NCI-H82 (cell line): ENCODE results near the gene THBS1.

Source experiments
- DNase-seq: peaks from one replicate; lab custom pipeline; 2025; lab: John Stamatoyannopoulos, UW

THBS1 gene

GRCh38 chr15:39580485-39581241, at the start of gene THBS1:
TSS of gene THBS1 (plus strand) at chr15:39581079. CDS start at chr15:39581858, 779 bp downstream.
- DNase-seq, result peak; percentile 58

- DNase-seq, result no peak
Observed at GRCh38 chr15:39534996-39535395, 45.9 kb upstream of the THBS1 start.

- DNase-seq, result no peak
Observed at GRCh38 chr15:39535466-39535865, 45.4 kb upstream of the THBS1 start.

GRCh38 chr15:39538936-39539335, 41.9 kb upstream of the THBS1 start:
- no peak for DNase-seq

DNA sequence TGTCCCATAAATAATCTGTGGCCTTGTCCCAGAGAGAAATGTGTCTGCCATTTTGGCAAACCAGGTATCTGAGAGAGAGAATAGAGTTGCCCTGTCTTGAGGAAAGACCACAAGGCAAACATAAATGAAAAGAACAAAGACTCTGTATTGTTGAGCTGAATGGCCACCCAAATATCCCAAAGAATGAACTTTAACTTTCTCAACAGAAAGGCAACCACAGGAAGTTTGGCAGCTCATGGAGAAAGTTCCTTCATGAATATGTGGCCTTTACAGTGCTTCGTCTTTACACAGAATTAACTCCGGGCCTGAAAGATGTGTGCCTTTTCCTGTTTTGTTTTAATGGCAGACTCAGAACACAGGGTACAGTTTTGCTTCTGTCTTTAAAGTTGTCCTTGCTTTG, 41.4 kb upstream of the THBS1 start:
- no peak for DNase-seq

GRCh38 chr15:39539973-39540558, 40.8 kb upstream of the THBS1 start:
- no peak for DNase-seq

GRCh38 chr15:39542385-39543065, 38.4 kb upstream of the THBS1 start:
- DNase-seq, result no peak

DNA sequence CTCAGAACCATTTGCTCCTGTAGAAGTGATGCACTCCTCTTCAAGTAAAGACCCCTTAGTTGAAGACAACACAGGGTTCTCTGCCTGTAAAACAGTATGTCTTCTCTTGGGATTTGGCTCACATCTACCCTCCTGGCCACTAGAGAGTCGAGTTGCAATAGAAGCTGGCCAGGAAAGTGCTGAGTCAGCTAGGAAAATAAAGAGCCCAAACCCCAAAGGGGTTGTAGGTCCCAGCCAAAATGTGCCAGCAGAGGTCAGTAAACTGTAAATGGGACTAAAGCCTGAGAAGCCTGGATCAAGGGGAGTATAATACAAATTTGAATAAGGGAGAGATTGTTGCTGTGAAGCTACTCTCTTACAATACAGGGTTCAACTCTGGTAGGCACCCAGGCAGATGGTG, 37.2 kb upstream of the THBS1 start:
- no peak for DNase-seq

GRCh38 chr15:39546842-39547241, 34.0 kb upstream of the THBS1 start:
- DNase-seq, result no peak

DNA sequence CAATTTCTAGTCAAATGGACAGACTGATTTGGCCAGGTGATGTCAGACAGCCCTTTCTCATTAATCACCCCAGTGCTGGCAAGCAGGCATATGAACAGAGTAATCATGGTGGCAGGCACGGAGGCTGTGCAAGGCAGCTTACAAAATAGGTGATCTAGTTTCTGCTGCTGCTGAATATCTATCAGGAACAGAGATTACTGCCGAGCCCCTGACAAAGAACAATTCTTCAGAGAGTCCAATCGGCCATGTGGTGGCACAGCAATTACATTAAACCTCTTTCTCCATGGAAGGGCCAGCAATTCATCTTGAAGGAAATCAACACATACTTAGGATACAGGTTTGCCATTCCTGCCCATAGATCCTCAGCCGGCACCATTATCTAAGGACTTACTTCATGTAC, 32.3 kb upstream of the THBS1 start:
- DNase-seq, result no peak

DNA sequence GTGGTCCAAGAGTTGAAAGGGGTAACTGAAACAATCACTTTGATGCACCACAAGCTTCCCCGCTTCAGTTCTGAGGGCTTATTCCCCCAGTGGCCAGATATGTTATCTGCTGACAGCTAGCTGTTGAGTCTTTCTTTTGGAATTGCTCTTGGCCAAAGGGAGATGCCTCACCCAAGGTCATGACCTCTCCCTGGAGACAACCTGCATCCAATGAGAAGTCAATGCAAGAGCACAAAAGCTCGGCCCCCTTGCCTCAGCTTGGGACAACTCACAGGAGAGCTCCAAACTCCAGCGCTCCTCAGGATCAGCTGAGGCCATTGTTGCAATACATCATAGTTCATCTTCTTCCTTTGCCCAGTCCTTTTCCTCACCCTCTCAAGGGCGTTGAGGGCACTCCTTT, 31.0 kb upstream of the THBS1 start:
- DNase-seq, result no peak

GRCh38 chr15:39551476-39551875, 29.4 kb upstream of the THBS1 start:
- DNase-seq, result no peak

DNA sequence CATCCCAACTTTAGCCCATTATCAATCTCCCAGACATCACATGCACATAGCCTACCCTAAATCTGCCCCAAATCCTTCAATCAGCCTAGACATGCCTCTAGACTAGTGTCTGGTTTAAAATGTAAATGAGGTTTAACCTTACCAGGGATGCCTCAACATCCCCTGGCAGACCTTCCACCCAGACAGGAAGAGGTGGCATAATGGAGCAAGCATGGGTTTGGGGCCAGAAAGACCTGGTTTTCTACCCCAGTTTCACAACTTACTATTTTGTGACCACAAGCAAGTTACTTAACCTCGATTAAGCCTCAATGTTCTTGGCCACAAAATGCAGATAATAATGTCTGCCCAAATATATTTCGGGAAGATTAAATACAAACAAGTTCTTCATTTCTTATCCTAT, 28.3 kb upstream of the THBS1 start:
- DNase-seq, result no peak

- DNase-seq, result no peak
Observed at GRCh38 chr15:39553947-39554693, 26.8 kb upstream of the THBS1 start.

DNA sequence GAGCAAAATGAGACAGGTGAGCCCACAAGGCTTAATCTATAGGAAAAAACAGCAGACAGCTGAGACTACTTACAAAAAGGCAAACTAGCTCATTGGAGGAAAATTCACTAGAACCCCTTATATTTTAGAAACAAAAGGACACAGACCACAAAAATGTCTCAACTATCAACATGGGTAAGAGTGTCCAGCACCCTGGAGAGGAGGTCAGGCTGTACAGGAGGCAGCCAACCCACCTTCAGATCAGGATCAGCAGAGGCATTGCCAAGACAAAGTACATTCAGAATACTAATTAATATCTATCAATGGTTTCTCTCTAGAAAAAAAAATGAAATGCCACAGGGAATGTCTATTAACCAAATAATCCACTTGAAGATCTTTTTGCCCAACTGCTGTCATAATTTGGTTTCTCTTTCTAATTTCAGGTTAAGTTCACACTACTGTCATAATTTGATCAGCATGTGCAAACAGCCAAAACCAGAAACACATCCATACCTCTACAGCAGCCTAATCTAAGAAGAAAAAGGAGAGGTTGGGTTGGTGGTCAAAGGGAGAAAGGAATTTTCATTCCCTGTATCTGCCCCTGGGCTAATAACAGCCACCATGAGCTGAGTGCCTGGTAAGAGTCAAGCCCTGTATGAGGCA, 26.0 kb upstream of the THBS1 start:
- DNase-seq, result no peak

GRCh38 chr15:39555885-39556284, 25.0 kb upstream of the THBS1 start:
- DNase-seq, result no peak

GRCh38 chr15:39556461-39556860, 24.4 kb upstream of the THBS1 start:
- no peak for DNase-seq

DNA sequence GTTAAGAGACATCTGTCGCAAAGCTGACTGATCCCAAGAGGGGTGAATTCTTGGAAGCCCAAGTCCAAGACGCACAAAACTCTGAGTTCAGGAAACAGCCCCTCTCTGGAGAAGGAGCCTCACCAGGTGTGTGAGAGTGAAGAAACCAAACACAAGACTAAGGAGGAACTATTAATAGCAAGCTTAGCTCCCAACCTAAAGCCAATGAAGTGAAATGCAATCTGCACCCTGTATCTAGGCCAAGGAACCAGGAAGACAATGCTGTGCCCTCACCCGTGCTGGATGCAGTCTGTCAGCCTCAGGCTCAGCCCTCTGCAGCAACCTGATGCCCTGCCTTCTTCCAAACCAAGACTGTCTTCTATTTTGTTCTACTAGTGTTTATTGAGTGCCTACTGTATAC, 22.5 kb upstream of the THBS1 start:
- no peak for DNase-seq

DNA sequence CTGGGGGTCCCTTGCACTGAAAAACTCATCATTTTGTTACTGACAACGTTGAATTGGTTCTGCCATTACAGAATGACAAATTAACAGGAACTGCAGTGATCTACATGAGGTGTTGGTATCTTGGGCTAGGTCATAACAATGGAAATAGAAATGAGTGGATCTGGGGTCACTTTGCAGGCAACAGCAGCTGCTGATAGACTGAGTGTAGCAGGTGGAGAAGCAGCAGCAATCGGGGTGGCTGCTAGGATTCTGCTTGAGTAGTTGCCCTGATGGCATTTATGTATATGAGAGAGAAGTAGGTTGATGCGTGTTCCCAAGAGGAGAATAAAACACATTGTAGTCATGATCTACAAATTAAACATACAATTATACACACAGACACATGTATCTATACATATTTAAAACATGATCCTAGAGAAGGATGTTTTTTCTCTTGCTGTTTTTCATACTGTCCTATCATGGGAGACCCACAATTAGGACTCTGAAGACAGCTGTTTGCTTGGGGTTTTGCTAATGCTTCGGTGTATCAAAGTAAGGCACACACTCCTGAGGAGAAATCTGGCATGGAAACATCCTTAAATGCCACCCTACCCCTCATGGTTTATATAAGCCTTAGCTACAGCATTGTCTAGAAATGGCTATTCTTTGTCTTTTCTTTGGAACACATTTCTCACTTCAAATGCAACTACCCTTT, 15.8 kb upstream of the THBS1 start:
- no peak for DNase-seq

GRCh38 chr15:39565851-39566250, 15.0 kb upstream of the THBS1 start:
- DNase-seq, result no peak

DNA sequence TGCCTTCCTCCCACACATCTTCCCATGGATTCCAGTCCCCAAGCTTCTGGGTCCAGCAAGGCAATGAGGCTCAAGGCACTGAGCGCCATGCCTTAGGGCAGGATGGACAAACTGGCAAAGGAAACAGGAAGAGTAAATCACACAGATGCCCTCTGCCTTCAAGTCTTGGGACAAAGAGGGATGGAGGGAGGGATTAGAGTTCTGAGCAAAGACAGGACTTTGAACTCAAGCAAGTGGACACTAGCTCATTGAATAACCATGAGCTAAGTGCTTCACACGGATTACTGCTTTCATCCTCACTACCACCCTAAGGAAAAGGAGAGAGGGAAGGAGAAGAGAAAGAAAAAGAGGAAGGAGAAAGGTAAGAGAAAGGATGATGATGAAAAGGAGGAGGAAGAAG, 7.6 kb upstream of the THBS1 start:
- no peak for DNase-seq

DNA sequence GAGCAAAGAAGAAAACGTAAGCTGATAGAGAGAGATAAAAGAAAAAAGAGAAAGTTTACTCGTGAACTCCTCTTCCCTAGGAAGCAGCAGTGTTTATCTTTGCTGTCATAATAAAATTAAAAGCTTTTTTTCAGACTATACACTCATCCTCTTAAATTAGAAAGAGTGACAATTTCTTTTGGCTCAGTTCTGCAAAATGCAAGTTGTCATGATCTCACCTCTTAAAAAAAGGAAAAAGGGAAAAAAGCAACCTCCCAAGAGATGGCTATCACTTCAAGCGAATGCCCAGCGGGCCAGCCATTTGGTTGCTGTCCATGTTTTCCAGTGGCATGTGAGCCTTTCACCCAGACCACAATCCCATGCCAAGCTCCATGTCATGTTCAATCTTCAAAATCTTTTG, 7.0 kb upstream of the THBS1 start:
- DNase-seq, result no peak
